Ishikawa (cell line): Measurements from ENCODE around the gene ETHE1.

ENCODE experiments used
- TAF1 ChIP-seq: IDR thresholded peaks from 2 replicates; pipeline ENCODE4 v1.6.1; 2012; ENCODE audit warnings: low read depth, mild to moderate bottlenecking
- TF ChIP-seq, protein P1 (sequence below): IDR thresholded peaks from 2 replicates; pipeline ENCODE4 v1.6.1; 2012

DNA sequence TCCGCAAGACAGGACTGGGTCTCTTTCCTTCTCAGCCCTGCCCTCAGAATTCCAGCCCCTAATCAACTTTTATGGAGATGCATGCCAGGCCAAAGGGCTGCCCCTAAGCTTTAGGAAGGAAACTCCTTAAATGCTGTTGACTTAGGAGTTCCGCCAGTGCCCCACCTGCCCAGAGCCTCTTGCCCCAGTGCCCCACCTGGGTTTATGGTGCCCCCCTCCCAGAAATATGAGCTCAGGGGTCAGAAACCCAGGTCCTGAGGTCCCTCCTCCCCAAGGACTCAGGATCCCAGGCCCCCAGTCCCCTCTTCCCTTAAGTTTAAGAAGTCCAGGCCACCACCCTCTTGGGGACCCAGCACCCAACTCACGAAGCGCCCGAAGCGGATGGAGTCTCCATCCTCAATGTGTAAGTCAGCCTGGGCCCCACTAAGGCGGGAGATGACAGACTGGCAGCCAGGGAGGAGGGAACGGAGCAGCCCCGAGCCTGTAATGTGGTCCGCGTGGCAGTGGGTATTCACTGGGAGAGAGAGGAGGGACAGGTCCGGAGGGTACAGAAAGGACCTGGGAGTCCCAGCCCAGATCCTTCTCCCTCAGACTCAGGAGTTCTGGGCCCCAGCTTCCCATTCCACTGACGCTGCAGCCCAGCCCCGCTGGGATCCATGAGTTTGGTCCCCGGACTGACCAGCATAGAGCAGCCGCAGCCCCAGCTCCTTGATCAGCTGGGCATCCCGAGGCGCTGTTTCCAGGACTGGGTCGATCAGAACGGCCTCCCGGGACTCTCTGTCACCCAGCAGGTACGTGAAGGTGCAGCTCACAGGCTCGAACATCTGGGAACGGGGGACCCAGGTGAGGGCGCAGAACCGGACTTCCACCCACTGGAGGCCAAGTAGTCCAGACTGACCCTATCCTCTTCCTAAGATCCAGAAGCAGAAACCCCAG lies 897 bp downstream of the ETHE1 start:
- TF ChIP-seq TAF1 = no peak
- TF ChIP-seq, protein P1, sequence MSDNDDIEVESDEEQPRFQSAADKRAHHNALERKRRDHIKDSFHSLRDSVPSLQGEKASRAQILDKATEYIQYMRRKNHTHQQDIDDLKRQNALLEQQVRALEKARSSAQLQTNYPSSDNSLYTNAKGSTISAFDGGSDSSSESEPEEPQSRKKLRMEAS = no peak
